ENCODE measurements around the gene SLAMF1. TPM values are rescaled to one million over a fixed set of nuclear protein-coding genes. Genes with fewer than 3 reads are reported as not detected.
"Not testable (repeated sequence)": the region's sequence is repeated elsewhere in the genome, so short reads cannot be mapped to it uniquely, and the experiment has no call there.

Gene SLAMF1
- total RNA-seq, 2 donors from 2014 or later = 1.8 to 2.3 TPM

DNA sequence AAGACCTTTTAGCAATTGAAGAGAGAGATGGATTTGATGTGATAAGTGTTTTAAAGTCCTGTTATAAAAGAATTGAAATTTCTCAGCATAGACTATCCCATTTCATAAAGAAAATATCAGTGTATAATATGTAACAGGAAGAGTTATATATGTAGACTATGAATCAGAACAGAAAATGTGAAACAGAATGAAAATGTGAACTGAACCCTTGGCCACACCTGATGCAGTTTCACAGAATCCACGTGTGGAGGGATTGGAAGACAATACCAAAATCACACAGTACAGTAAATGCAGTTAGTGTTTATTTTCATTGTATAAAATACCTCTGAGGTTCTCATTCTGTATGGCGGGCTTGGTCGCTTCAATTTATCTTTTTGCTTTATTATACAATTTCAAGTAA is 9.9 kb upstream of the SLAMF1 start:
- no peak for DNase-seq (ENCODE audit: low spot score)
- TF ChIP-seq, protein P1, sequence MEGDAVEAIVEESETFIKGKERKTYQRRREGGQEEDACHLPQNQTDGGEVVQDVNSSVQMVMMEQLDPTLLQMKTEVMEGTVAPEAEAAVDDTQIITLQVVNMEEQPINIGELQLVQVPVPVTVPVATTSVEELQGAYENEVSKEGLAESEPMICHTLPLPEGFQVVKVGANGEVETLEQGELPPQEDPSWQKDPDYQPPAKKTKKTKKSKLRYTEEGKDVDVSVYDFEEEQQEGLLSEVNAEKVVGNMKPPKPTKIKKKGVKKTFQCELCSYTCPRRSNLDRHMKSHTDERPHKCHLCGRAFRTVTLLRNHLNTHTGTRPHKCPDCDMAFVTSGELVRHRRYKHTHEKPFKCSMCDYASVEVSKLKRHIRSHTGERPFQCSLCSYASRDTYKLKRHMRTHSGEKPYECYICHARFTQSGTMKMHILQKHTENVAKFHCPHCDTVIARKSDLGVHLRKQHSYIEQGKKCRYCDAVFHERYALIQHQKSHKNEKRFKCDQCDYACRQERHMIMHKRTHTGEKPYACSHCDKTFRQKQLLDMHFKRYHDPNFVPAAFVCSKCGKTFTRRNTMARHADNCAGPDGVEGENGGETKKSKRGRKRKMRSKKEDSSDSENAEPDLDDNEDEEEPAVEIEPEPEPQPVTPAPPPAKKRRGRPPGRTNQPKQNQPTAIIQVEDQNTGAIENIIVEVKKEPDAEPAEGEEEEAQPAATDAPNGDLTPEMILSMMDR (IDR thresholded peaks at IDR 0.05) = no peak
- Histone ChIP-seq H3K27me3 (replicated peaks; ENCODE audit: insufficient read depth) (no peaks in the 10 kb centered on the region), H3K4me3 (no peak overlapping the region), H3K36me3 (no peaks in the 10 kb centered on the region), H3K27ac (no peak overlapping the region), H3K9me3 (no peaks in the 10 kb centered on the region), H3K4me1 (ENCODE audit: control insufficient read depth in 1 of 2, low read depth in 2 of 2) (no peaks in the 10 kb centered on the region)
- no peak for ATAC-seq (ENCODE audit: insufficient number of reproducible peaks, low FRiP score, low read depth)

DNA sequence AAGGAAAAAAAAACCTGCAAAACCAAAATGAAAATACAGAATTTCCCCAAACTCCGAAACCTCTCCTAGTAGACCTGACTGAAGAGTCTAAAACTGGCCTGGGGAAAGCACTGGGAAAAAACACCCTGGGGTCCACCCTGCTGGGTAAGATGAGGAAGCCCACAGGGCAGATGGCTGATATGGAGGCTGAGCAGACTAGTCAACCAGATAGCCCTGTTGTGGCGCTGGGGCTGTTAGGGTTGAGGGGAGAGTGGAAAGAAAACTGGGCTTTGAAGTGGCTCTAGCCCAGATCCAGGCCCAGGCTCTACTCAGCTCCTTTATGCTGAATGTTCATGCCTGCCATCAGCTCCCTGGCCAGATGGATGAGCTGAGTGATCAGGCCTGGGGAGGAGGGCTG is 6.8 kb upstream of the SLAMF1 start:
- TF ChIP-seq, protein P1 (IDR thresholded peaks at IDR 0.05) = no peak
- ATAC-seq (ENCODE audit: insufficient number of reproducible peaks, low FRiP score, low read depth) (no peak), DNase-seq (ENCODE audit: low spot score) (no peak)
- Histone ChIP-seq H3K36me3 (no peaks in the 10 kb centered on the region), H3K27me3 (replicated peaks; ENCODE audit: insufficient read depth) (no peaks in the 10 kb centered on the region), H3K4me3 (no peak overlapping the region), H3K4me1 (ENCODE audit: control insufficient read depth in 1 of 2, low read depth in 2 of 2) (no peaks in the 10 kb centered on the region), H3K9me3 (no peaks in the 10 kb centered on the region), H3K27ac (no peak overlapping the region)

DNA sequence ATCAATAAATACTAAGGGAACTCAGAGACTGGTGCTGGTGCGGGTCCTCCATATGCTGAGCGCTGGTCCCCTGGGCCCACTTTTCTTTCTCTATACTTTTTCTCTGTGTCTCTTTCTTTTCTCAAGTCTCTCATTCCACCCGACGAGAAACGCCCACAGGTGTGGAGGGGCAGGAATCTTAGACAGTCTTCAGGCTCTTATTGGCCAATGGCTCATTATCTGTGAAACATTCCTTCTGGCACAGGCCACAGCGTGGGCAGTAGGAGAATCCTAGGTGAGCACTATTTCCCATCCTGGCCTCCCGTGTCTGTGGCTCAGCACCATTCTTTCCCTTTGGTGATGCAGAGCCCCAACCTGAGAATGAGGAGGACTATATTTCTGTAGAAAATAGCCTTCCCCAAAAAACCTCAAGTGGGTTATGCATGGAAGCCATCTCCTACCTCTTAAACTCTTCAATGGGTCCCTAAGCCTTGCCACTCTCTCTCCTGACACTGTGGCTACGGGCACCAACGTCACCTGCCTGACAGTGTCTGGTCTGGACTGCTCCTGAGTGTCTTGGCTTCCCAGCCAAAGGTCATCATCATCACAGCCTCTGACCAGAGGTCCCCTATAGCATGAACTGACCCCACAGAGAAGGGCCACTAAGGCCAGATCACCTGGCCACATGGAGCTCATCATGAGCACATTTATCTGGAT is 6.2 kb upstream of the SLAMF1 start:
- Histone ChIP-seq H3K27me3 (replicated peaks; ENCODE audit: insufficient read depth) (no peaks in the 10 kb centered on the region), H3K4me1 (ENCODE audit: control insufficient read depth in 1 of 2, low read depth in 2 of 2) (no peaks in the 10 kb centered on the region), H3K4me3 (no peak overlapping the region), H3K36me3 (no peaks in the 10 kb centered on the region), H3K9me3 (no peaks in the 10 kb centered on the region), H3K27ac (no peak overlapping the region)
- ATAC-seq (ENCODE audit: insufficient number of reproducible peaks, low FRiP score, low read depth) (no peak), DNase-seq (ENCODE audit: low spot score) (no peak)
- TF ChIP-seq, protein P1 (IDR thresholded peaks at IDR 0.05) = no peak

DNA sequence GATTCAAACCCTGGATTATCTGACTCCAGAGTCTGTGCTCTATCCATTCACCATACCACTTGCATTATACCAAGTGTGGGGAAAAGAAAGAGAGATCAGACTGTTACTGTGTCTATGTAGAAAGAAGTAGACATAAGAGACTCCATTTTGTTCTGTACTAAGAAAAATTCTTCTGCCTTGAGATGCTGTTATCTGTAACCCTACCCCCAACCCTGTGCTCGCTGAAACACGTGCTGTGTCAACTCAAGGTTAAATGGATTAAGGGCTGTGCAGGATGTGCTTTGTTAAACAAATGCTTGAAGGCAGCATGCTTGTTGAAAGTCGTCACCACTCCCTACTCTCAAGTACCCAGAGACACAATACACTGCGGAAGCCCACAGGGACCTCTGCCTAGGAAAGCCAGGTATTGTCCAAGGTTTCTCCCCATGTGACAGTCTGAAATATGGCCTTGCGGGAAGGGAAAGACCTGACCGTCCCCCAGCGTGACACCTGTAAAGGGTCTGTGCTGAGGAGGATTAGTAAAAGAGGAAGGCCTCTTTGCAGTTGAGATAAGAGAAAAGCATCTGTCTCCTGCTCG is 5.3 kb upstream of the SLAMF1 start:
- not testable (repeated sequence) for ATAC-seq (ENCODE audit: insufficient number of reproducible peaks, low FRiP score, low read depth); DNase-seq (ENCODE audit: low spot score); H3K4me3 ChIP-seq; H3K36me3 ChIP-seq; H3K27ac ChIP-seq; H3K27me3 ChIP-seq (replicated peaks; ENCODE audit: insufficient read depth); H3K9me3 ChIP-seq; H3K4me1 ChIP-seq (ENCODE audit: control insufficient read depth in 1 of 2, low read depth in 2 of 2)

DNA sequence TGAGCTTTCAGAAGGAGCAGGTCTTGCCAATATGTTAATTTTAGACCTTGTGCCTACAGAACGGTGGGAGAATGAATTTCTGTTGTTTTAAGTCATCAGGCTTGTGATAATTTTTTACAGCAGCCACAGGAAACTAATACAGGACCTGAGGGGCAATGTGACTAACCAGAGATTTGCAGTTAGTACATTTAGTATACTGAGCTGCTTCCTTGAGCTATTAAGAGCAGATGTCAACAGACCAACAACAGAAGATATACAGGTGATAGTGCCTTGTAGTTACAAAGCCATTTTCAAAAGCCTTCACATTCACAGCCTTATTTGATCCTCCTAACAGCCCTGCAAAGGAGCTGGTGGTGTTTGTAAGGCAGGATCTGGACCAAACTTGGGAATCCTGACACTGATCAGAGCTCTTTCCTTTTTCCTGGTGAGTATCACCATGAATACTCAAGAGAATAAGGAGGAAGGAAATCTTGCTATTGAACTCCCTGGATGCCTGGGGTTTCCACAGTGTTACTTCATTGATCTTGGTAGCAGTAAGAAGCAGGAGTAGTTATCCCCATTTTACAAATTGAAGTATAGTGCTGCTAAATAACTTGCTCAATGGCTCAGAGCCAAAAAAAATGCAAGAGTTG is 4.7 kb upstream of the SLAMF1 start:
- no peak overlapping the region for H3K4me3 ChIP-seq
- no peaks in the 10 kb centered on the region for H3K27me3 ChIP-seq (replicated peaks; ENCODE audit: insufficient read depth)
- H3K36me3 ChIP-seq = no peaks in the 10 kb centered on the region
- TF ChIP-seq, protein P1 (IDR thresholded peaks at IDR 0.05) = no peak
- no peak overlapping the region for H3K27ac ChIP-seq
- H3K9me3 ChIP-seq = no peaks in the 10 kb centered on the region
- no peaks in the 10 kb centered on the region for H3K4me1 ChIP-seq (ENCODE audit: control insufficient read depth in 1 of 2, low read depth in 2 of 2)
- ATAC-seq (ENCODE audit: insufficient number of reproducible peaks, low FRiP score, low read depth) = no peak
- no peak for DNase-seq (ENCODE audit: low spot score)

All from thoracic aorta (tissue), 2 donors.